DND-41 (cell line): ENCODE measurements around the gene C17orf100.
"Not testable (repeated sequence)": the region's sequence is repeated elsewhere in the genome, so short reads cannot be mapped to it uniquely, and the experiment has no call there.

Source experiments
- ATAC-seq: fragments of 200-7000 bp; cut with Tn5 transposase; 3 replicates; pipeline ENCODE4 v1.9.1; 2021; ENCODE audit warnings: low read depth; ENCODE audit not compliant: insufficient read depth
- DNase-seq: peaks from one replicate; pipeline ENCODE4 v3.0.0-alpha.2; 2020
- H2AFZ ChIP-seq: 2 replicates; pipeline ENCODE4 v1.6.0; 2012; ENCODE audit warnings: low read depth, low read length
- H3K27ac ChIP-seq: 2 replicates; pipeline ENCODE4 v1.5.1; 2012; ENCODE audit warnings: low read length, inconsistent platforms
- H3K27me3 ChIP-seq: fragments of 200-600 bp; sonication (generic); 2 replicates; pipeline ENCODE4 v1.6.0; 2012; ENCODE audit warnings: low read length, mild to moderate bottlenecking, inconsistent platforms; ENCODE audit not compliant: insufficient read depth, poor library complexity
- H3K36me3 ChIP-seq: 2 replicates; pipeline ENCODE4 v1.5.1; 2012; ENCODE audit warnings: low read length, inconsistent platforms; ENCODE audit not compliant: insufficient read depth
- H3K4me1 ChIP-seq: 2 replicates; pipeline ENCODE4 v1.5.1; 2012; ENCODE audit warnings: mild to moderate bottlenecking, low read length; ENCODE audit not compliant: insufficient read depth
- H3K4me2 ChIP-seq: 2 replicates; pipeline ENCODE4 v1.6.0; 2012; ENCODE audit warnings: mild to moderate bottlenecking, moderate library complexity, low read length, inconsistent platforms; ENCODE audit not compliant: insufficient read depth
- H3K4me3 ChIP-seq, 2 experiments: fragments of 200-600 bp in 1 of 2; shearing (Covaris generic) in 1 of 2; 2 replicates each; pipeline ENCODE4 v1.5.1; 2012 to 2016; ENCODE audit warnings: inconsistent platforms in 2 of 2, low read length in 2 of 2, mild to moderate bottlenecking in 2 of 2, low read depth in 1 of 2, moderate library complexity in 1 of 2
- H3K79me2 ChIP-seq: 2 replicates; pipeline ENCODE4 v1.6.0; 2012; ENCODE audit warnings: low read length, inconsistent platforms; ENCODE audit not compliant: insufficient read depth
- H3K9ac ChIP-seq: 2 replicates; pipeline ENCODE4 v1.6.0; 2012; ENCODE audit warnings: low read depth, mild to moderate bottlenecking, inconsistent platforms, low read length, moderate library complexity
- H3K9me3 ChIP-seq: 2 replicates; pipeline ENCODE4 v1.5.1; 2012; ENCODE audit warnings: low read length, moderate library complexity, mild to moderate bottlenecking, inconsistent platforms; ENCODE audit not compliant: insufficient read depth, severe bottlenecking
- H4K20me1 ChIP-seq: 2 replicates; pipeline ENCODE4 v1.6.0; 2012; ENCODE audit warnings: low read length; ENCODE audit not compliant: insufficient read depth
- CTCF ChIP-seq: IDR thresholded peaks from 2 replicates; pipeline ENCODE4 v1.5.1; 2012; ENCODE audit warnings: borderline replicate concordance, low read length, moderate library complexity, mild to moderate bottlenecking; ENCODE audit not compliant: poor library complexity, severe bottlenecking; ENCODE audit errors: extremely low read depth
- EZH2 ChIP-seq: IDR thresholded peaks from 3 replicates; pipeline ENCODE4 v1.6.1; 2012; ENCODE audit warnings: borderline replicate concordance, low read depth, mild to moderate bottlenecking, moderate library complexity, low read length, inconsistent platforms; ENCODE audit not compliant: severe bottlenecking

The C17orf100 gene

GRCh38 chr17:6657633-6658287, 6.2 kb downstream of the C17orf100 start:
- no peak overlapping the region for H3K27ac ChIP-seq
- H3K4me2 ChIP-seq: no peak overlapping the region
- no peaks in the 10 kb centered on the region for H3K36me3 ChIP-seq
- no peak overlapping the region for H2AFZ ChIP-seq
- ATAC-seq (no peak), DNase-seq (no peak)
- peaks cover 23% of the 10 kb centered on the region for H3K27me3 ChIP-seq
- no peak overlapping the region for H3K4me3 ChIP-seq
- H3K9ac ChIP-seq: no peak overlapping the region
- H3K79me2 ChIP-seq: no peaks in the 10 kb centered on the region
- no peaks in the 10 kb centered on the region for H3K9me3 ChIP-seq
- H4K20me1 ChIP-seq: no peaks in the 10 kb centered on the region
- no peak for TF ChIP-seq CTCF
- no peak for TF ChIP-seq EZH2
- H3K4me1 ChIP-seq: peaks cover 17% of the 10 kb centered on the region

- not testable (repeated sequence) for H3K36me3 ChIP-seq, H3K79me2 ChIP-seq, H4K20me1 ChIP-seq, H3K4me2 ChIP-seq, H3K9ac ChIP-seq, H3K9me3 ChIP-seq, DNase-seq, H2AFZ ChIP-seq, H3K4me3 ChIP-seq, ATAC-seq, H3K27ac ChIP-seq
- peaks cover 23% of the 10 kb centered on the region for H3K27me3 ChIP-seq
- H3K4me1 ChIP-seq: peaks cover 11% of the 10 kb centered on the region
Measured at GRCh38 chr17:6658411-6658810, 6.8 kb downstream of the C17orf100 start.

GRCh38 chr17:6660101-6660500, 8.5 kb downstream of the C17orf100 start:
- no peak for TF ChIP-seq CTCF
- no peak for TF ChIP-seq EZH2
- Histone ChIP-seq H3K79me2 (no peaks in the 10 kb centered on the region), H3K9ac (no peak overlapping the region), H3K36me3 (no peaks in the 10 kb centered on the region), H3K27ac (no peak overlapping the region), H3K4me1 (no peaks in the 10 kb centered on the region; the same call in 1 of the 2 replicates), H4K20me1 (no peaks in the 10 kb centered on the region), H3K4me3 (no peak overlapping the region), H3K27me3 (peaks cover 26% of the 10 kb centered on the region), H2AFZ (no peak overlapping the region), H3K4me2 (no peak overlapping the region), H3K9me3 (no peaks in the 10 kb centered on the region)
- ATAC-seq (no peak), DNase-seq (no peak)

- Histone ChIP-seq H3K4me2 (no peak overlapping the region), H3K27me3 (peaks cover 22% of the 10 kb centered on the region)
- TF ChIP-seq CTCF (no peak), EZH2 (no peak)
Measured at GRCh38 chr17:6660805-6661463, 9.4 kb downstream of the C17orf100 start.

More at GRCh38 chr17:6660805-6661463, 9.4 kb downstream of the C17orf100 start:
- ATAC-seq: no peak
- no peak overlapping the region for H2AFZ ChIP-seq
- no peak overlapping the region for H3K27ac ChIP-seq
- no peaks in the 10 kb centered on the region for H3K36me3 ChIP-seq
- DNase-seq: no peak
- H3K79me2 ChIP-seq: no peaks in the 10 kb centered on the region
- no peak overlapping the region for H3K4me3 ChIP-seq
- H3K9ac ChIP-seq: no peak overlapping the region
- H3K4me1 ChIP-seq: no peaks in the 10 kb centered on the region
- H4K20me1 ChIP-seq: no peaks in the 10 kb centered on the region
- H3K9me3 ChIP-seq: no peaks in the 10 kb centered on the region
